T1000 (cell line): Measurements from ENCODE around the gene STAG2.
A peak's percentile ranks its signal among the peaks of the same experiment; 100 is the strongest.

Experiments used
- DNase-seq: peaks from one replicate; lab custom pipeline; 2025; ENCODE audit warnings: mixed read lengths; lab: John Stamatoyannopoulos, UW

STAG2 gene

DNA sequence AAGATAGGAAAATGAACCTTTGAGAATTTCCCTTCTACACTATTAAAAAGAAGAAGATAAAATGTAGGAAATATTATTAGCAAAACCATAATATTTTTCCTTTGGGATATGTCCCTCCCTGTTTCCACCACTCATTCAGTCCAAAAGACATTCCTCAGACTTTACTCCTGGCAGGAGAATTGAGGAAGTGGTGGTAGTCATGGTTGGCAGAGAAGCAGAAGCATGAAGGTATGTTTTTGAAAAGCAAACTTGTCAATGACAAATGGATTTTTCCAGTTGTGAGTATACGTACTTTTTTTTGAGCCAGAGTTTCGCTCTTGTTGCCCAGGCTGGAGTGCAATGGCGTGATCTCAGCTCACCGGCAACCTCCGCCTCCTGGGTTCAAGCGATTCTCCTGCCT, 13.7 kb downstream of the STAG2 start:
- DNase-seq: no peak

DNA sequence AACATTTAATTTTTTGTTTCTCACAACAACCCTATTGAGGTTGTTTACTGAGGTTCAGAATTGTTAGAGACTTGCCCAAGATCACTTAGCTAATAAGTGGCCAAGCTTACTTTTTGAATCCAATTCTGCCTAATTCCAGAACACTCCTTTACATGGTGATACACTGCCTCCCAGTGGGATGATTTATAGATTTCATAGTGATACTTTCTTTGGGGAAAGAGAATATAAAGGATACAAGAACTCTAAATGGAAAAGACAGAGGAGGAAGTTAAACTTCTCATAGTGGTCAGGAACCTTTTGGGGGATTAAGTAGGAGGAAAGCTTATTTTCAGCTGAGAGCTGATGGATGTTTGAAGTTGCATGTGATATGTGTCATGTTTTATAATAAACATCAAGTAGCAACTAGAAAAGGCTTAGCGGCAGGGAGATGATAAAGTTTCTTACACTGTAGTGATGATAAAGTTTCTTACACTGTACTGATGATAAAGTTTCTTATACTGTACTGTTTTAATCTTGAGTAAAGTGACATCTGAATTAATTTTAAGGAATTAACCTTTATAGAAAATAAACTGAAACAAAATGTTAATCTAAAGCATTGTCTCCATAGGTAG, 15.3 kb downstream of the STAG2 start:
- no peak for DNase-seq

DNA sequence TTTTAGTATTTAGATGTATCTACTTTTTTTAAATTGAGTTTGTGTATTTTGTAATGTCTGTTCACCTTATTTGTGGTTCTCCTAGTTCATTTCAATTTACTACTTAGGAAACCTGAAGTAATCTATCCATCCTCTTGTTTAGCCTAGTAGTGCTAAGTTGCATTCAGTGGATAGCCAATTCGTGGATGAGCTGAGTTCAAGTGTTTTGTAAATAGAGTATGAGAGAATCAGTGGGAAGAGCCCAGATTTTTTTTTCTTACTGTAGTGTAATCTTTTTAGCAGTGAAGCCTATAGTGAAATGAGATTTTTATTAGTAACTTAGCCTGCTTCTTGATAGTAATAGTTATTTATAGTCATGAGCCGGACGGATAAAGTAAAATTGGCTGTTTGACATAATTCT, 21.7 kb downstream of the STAG2 start:
- no peak for DNase-seq

GRCh38 chrX:123986377-123986776, 24.9 kb downstream of the STAG2 start:
- DNase-seq: no peak

GRCh38 chrX:123988423-123989111, 27.1 kb downstream of the STAG2 start:
- DNase-seq: no peak

DNA sequence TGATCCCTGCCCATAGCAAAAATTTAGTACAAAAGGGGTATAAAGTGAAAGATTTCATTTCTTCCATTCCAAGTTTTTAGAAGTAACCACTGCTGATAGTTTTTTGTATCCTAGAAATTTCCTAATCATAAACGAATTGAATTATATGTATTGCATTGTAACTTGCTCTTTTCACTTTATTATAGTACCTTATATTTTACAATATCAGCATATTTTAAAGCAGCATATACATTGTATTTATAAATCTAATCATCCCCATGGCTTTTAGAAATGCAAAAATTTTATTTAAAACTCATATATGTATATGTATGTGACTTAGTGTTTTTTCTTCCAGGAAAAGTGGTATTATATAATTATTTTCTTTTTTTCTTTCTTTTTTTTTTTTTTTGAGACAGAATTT, 27.7 kb downstream of the STAG2 start:
- DNase-seq: no peak

DNA sequence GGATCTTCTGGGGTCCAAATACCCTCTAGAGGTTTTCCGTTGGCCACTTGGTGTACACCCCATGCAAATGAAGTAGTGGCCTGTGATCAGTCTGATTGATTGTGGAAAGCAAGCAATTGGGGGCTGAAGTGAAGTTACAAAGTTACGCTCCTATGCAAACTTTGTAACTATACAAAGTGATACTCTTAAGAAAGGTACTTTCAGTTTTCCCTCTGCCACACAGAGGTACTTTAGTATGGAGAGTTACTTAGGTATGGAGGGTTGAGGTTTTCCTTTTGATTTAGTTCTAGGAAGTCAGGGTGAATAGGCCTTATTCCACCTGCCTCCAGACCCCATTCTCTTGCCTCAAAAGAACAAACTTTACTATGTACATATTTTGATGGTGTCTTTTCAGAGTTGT, 28.7 kb downstream of the STAG2 start:
- no peak for DNase-seq

DNA sequence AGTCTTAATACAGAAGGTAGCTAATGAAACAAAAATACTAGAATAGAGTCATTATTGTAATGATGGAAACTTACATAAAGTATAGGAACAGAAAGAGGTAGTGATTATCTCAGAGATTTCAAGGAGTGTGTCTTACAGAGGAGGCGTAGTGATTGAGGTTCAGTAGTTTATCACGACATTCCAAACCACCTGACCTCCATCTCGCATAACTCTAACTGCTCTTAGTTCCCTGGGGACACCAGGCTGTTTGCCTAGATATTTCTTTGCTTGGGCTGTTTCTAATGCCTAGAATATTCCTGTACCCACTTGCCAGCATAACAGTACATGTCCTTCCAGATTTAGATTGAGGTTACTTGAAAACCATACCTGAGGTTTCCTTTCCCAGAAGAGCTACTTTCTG, 29.1 kb downstream of the STAG2 start:
- DNase-seq: no peak

DNA sequence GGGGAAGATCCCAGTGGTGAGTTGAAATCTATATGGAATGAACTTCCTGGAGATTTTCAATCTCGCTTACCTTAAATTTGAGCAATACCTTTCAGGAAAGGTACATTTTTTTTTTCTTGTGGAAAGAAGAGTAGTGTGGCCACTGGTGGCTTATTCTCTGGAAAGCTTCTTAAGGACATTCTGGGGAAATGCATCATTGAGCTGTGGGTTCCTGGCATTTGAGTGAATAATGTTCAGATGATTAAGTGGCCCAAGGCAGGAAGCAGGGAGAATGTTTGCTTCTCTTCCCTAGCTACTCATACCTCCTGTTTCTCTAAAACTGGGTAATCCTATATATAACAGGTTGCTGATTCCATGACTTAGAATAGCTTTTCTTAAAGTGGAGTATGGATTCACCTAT, 31.8 kb downstream of the STAG2 start:
- peak; percentile 0 for DNase-seq

- DNase-seq: no peak
Measured at GRCh38 chrX:123993904-123994635, 32.6 kb downstream of the STAG2 start.

DNA sequence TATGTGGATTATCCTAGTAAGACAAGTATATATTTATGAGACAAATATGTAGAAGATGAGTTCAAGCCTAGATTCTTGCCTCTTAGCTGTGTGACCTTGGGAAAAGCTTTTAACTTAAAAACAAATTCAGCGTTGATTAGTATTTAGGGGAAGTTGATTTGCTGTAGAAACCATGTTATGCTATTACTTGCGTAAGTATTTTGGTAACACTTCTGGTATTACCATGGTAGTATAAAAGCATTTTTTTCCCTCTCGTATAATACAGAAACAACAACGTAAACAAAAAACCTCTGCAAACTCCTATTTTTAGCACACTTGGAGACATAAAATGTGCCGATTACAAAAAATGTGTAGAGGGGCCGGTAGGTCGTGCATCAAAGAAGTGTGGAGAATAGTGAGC, 33.2 kb downstream of the STAG2 start:
- no peak for DNase-seq

DNA sequence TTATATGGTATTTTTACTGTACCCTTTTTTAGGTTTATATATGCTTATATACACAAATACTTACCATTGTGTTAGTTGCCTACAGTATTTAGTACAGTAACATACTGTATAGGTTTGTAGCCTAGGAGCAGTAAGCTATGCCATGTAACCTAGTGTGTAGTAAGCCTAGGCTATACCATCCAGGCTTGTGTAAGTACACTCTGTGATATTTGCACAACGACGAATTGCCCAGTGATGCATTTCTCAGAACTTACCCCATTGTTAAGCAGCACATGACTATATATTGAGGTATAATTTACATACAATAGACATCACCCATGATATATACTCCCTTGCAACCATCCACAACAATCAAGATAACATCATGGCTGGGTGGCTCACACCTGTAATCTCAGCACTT, 40.1 kb downstream of the STAG2 start:
- DNase-seq: no peak

DNA sequence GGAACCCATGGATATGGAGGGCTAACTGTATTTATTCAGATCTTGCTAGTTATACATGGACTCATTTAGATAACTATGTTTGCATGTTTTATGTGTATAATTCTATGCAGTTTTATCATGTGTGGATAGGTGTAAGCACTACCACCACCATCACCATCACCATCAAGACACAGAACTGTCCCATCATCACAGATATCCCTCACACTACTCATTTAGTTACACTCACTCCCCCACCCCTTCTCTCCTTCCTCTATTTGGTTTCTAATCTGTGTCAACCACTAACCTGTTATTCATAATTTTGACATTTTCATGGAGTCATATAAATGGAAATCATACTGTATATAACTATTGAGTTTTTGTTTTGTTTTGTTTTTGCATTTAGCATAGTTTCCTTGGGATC, 43.7 kb downstream of the STAG2 start:
- DNase-seq: no peak

DNA sequence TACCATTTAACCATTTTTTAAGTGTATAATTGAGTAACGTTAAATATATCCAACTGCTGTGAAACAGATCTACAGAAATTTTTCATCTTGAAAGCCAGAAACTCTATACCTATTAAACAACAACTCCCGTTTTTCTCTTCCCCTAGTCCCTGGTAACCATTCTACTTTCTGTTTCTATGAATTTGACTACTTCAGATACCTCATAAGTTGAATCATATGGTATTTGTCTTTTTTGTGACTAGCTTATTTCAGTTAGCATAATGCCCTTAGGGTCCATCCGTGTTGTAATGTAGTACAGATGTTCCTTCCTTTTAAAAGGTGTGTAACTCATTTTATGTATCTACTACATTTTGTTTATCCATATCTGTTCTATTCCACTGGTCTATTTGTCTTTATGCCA, 48.7 kb downstream of the STAG2 start:
- no peak for DNase-seq

DNA sequence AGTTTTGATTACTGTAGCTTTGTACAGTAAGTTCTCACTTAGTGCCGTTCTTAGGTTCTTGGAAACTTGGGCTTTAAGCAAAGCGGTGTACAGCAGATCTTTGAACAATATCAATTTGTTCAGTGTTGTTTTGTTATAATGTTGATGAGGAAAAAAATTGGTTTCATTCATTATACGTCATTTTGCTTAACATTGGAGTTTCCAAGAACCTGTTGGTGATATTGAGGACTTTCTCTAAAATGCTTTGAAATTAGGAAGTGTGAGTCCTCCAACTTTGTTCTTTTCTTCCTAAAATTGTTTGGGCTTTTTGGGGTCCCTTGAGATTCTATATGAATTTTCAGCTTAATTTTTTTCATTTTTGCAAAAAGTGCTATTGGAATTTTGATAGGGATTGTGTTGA, 49.1 kb downstream of the STAG2 start:
- DNase-seq: no peak

GRCh38 chrX:124015721-124016120, 54.2 kb downstream of the STAG2 start:
- no peak for DNase-seq

DNA sequence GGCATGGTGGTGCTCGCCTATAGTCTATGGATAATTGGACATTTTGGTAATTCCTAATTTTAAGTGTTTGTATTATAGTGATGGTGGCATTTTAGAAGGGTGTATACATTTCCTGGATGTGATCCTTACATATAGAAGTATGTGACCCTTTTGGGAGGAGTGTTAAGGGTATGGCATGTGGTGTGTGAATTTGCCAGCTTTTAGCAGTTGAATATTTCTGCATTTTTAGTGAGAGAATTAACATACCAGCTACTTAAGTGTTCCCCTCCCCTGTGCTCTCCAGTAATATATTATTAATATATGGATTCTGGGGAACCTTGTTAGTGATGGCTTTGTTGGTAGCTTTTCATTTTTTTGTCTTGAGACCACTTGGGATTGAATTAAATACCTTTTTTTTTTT, 55.3 kb downstream of the STAG2 start:
- DNase-seq: no peak

DNA sequence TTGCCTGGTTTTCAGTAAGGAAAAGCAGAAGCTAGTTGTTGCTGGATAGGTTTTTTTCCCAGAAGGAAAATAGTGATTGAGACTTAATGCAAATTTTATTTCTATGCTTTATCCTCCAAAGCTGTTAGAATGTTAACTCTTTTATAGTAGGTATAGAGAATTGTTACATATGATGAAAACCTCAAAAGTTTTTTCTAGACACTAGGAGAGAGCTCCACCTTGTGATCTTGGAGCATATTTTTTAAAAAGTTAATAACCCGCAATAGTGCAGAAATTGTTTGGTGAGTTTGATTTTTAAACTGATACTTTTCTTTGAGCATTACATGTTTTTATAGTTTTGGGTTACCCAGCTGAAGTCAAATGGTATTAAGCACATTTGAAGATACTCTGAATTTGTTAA, 56.5 kb downstream of the STAG2 start:
- DNase-seq: no peak

GRCh38 chrX:124023838-124024238, 62.3 kb downstream of the STAG2 start:
- no peak for DNase-seq

DNA sequence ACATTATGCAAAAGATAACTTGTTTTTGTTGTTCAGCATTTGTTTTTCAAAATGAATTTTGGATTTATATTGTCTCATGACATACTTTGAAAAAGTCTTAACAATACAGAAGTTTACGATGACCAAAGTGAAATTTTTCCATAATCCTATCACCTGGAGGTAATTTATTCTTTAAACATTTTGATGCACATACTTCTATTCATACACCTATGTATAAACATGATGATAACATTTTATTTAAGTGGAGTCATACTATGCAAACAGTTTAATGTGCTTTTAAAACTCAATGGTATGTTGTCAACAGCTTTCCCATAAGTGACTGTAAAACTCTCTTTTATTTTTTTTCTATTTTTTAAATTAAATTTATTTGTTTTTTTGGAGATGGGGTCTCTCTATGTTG, 65.0 kb downstream of the STAG2 start:
- DNase-seq: no peak

- DNase-seq: no peak
Measured at GRCh38 chrX:124028182-124028581, 66.7 kb downstream of the STAG2 start.

DNA sequence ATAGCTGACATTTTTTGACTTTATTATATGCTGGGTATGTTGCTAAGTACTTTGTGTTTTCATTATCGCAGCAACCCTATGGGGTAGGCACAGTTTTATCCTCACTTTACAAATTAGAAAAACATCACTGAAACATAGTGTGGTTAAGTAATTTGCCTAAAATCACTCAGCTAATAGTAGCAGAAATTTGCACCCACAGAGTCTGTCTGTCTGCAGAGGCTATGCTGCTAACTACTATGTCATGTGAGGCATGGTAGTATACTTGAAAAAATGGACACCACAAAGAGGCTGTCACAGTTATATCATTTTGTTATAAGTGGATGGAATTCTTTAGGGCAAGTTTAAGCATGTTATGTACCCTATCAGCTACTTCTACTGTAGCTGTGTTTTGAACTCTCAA, 69.0 kb downstream of the STAG2 start:
- DNase-seq: no peak

DNA sequence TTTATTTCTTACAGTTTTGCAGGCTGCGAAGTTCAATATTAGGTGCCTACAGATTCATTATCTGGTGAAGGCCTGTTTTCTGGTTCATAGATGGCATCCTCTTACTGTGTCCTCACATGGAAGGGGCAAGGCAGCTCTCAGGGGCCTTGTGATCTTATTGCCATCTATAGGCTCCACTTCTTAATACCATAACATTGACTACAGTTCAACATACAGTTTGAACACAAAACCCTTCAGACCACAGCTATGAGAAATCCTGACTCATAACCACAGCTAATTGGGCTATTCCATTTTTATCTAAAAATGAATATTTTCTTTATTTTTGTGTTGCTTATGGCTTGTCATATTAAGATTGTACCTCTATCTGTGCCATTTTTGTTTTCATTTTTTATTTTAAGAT, 72.3 kb downstream of the STAG2 start:
- no peak for DNase-seq

DNA sequence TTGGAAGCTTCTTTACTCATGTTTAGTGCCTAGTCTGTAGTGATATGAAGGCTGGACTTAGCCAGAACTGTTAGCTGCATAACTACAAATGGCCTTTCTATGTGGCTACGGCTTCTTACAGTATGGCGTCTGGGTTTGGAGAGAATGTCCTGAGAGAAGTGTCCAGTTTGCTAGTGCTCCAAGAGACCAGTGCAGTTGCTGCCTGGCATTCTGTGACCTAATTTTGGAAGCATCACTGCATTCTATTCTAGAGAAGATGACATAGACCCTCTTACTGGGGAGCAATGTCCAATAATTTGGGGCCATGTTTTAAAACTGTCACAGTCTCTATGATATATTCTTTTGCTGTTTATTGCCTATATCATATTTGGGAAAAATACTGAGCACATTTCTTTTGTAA, 74.2 kb downstream of the STAG2 start:
- no peak for DNase-seq
